Osteoblast (primary cell): ENCODE results near the gene PI4KA. TPM values are rescaled to one million over a fixed set of nuclear protein-coding genes. Genes with fewer than 3 reads are reported as not detected.
"Not testable (repeated sequence)": the region's sequence is repeated elsewhere in the genome, so short reads cannot be mapped to it uniquely, and the experiment has no call there.

Experiments used
- DNase-seq: peaks from one replicate; pipeline ENCODE4 v3.0.0; 2011; ENCODE audit warnings: low spot score, mixed read lengths; ENCODE audit not compliant: insufficient read length; ENCODE audit errors: missing footprints
- H2AFZ ChIP-seq: 2 replicates; pipeline ENCODE4 v1.6.0; 2011; ENCODE audit warnings: mild to moderate bottlenecking, low read length
- H3K27ac ChIP-seq: 2 replicates; pipeline ENCODE4 v1.5.1; 2011; ENCODE audit warnings: mild to moderate bottlenecking, low read depth, low read length, moderate library complexity
- H3K27me3 ChIP-seq: 2 replicates; pipeline ENCODE4 v1.6.0; 2012; ENCODE audit warnings: mild to moderate bottlenecking, control low read depth, inconsistent platforms, low read length, moderate library complexity; ENCODE audit not compliant: insufficient read depth
- H3K36me3 ChIP-seq: 2 replicates; pipeline ENCODE4 v1.5.1; 2011; ENCODE audit warnings: mild to moderate bottlenecking, low read length, control low read depth, moderate library complexity; ENCODE audit not compliant: insufficient read depth
- H3K4me1 ChIP-seq: 2 replicates; pipeline ENCODE4 v1.5.1; 2011; ENCODE audit warnings: mild to moderate bottlenecking, low read length, control low read depth, moderate library complexity; ENCODE audit not compliant: insufficient read depth
- H3K4me2 ChIP-seq: 2 replicates; pipeline ENCODE4 v1.6.0; 2011; ENCODE audit warnings: mild to moderate bottlenecking, low read length; ENCODE audit not compliant: insufficient read depth
- H3K4me3 ChIP-seq: fragments of 200-600 bp; sonication (generic); 3 replicates; pipeline ENCODE4 v1.5.1; 2012; ENCODE audit warnings: mild to moderate bottlenecking, low read length, inconsistent platforms; ENCODE audit not compliant: insufficient read depth
- H3K79me2 ChIP-seq: 2 replicates; pipeline ENCODE4 v1.6.0; 2012; ENCODE audit warnings: mild to moderate bottlenecking, low read length, control low read depth, inconsistent platforms; ENCODE audit not compliant: insufficient read depth
- H3K9me3 ChIP-seq: 2 replicates; pipeline ENCODE4 v1.5.1; 2011; ENCODE audit warnings: low read depth, low read length, control low read depth
- H4K20me1 ChIP-seq: 2 replicates; pipeline ENCODE4 v1.6.0; 2012; ENCODE audit warnings: mild to moderate bottlenecking, low read length, control low read depth; ENCODE audit not compliant: insufficient read depth
- total RNA-seq: library from RNA; depleted of rRNA; stranded (reverse); fragments of >200 nt; gene quantifications from 2 replicates; pipeline ENCODE4 v1.2.3, GENCODE V29; 2012
- TF ChIP-seq, protein P1 (sequence below): IDR thresholded peaks from 2 replicates; pipeline ENCODE4 v1.5.1; 2011; ENCODE audit warnings: mild to moderate bottlenecking, low read depth, low read length, moderate library complexity; ENCODE audit errors: extremely low read depth

PI4KA gene
- total RNA-seq, 1 donor: 61.9 TPM

DNA sequence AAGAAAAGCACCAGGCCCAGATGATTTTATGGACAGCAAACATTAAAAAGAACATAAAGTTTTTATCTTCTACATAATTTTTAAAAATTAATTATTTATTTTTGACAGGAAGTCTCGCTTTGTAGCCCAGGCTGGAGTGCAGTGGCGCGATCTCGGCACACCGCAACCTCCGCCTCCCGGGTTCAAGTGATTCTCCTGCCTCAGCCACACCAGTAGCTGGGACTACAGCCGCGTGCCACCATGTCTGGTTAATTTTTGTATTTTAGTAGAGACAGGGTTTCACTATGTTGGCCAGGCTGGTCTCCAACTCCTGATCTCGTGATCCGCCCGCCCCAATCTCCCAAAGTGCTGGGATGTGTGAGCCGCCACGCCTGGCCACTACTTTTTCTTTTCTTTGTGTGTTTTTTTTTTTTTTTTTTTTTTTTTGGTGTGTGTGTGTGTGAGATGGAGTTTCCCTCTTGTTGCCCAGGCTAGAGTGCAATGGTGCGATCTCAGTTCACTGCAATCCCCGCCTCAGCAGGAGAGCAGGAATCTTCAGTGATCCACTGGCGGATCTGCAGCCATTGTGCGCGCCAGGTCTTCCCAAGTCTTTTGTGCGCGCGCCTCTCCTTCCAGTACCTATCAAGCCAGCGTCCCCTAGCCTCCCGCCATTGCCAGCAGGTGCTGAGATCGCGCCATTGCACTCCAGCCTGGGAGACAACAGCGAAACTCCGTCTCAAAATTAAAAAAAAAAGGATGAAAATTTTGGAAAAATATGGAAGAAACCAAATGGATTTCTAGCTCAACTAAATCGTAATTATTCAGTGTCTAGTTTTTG, 171.0 kb downstream of the PI4KA start:
- H4K20me1 ChIP-seq, H3K27ac ChIP-seq, H2AFZ ChIP-seq, H3K9me3 ChIP-seq, H3K4me3 ChIP-seq, H3K4me2 ChIP-seq, H3K27me3 ChIP-seq, H3K4me1 ChIP-seq, DNase-seq, H3K36me3 ChIP-seq, H3K79me2 ChIP-seq: not testable (repeated sequence)

DNA sequence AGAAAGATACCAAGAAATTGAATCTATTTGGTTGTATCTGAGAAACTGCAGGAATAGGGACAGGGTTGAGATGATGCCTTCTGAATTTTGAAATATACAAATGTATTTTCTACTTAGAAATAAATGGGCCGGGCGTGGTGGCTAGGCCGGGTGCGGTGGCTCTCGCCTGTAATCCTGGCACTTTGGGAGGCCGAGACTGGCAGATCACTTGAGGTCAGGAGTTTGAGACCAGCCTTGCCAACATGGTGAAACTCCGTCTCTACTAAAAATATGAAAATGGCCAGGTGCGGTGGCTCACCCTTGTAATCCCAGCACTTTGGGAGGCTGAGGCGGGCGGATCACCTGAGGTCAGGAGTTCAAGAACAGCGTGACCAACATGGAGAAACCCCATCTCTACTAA, 172.8 kb downstream of the PI4KA start:
- not testable (repeated sequence) for H4K20me1 ChIP-seq, H3K4me1 ChIP-seq, H3K79me2 ChIP-seq, H3K9me3 ChIP-seq, H3K27ac ChIP-seq, H3K4me3 ChIP-seq, H2AFZ ChIP-seq, DNase-seq, H3K4me2 ChIP-seq, H3K27me3 ChIP-seq, H3K36me3 ChIP-seq

DNA sequence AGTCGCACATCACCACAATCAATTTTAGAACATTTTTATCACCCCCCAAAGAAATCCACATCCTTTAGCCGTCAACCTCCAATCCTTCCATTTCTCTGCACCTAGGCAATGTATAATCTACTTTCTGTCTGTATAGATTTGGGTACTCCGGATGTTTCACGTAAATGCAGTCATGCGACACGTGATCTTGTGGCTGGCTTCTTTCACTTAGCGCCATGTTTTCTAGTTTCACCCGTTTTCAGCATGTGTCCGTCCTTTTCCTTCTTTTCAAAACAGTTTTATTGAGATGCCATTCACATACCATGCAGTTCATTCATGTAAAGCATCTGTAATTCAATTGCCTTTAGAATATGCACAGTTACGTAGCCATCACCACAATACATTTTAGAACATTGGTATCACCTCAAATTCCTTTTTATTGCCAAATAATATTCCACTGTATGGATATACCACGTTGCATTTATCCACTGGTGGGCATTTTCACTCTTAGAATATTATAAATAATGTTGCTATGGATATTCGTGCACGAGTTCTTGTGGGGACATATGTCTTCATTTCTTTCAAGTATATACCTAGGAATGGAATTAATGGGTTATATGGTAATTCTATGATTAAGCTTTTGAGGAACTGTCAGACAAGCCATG, 179.7 kb downstream of the PI4KA start:
- not testable (repeated sequence) for H3K27ac ChIP-seq, H2AFZ ChIP-seq, DNase-seq, H3K9me3 ChIP-seq, H3K4me1 ChIP-seq, H3K4me2 ChIP-seq, H3K36me3 ChIP-seq, H4K20me1 ChIP-seq, H3K4me3 ChIP-seq, H3K79me2 ChIP-seq
- H3K27me3 ChIP-seq: peaks cover 25% of the 10 kb centered on the region

DNA sequence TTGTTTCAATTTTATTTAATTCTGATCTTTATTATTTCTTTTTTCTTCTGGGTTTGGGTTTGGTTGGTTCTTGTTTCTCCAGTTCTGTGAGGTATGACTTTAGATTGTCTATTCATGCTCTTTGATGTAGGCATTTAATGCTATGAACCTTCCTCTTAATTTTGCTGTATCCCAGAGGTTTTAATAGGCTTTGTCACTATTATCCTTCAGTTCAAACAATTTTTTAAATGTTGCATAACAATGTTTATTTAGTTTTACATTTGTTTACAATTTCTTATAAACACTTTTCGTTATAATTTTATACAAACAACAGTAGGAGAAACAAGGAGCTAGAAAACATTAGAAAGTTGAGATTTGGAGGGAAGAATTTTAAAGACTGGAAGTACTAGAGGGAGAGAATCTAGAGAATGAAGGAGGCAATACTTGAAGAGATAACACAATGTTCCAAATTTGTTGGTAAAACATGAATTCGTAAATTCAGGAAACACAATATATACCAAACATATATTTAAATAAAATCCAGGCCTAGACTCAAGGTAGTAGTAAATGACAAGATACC, 180.8 kb downstream of the PI4KA start:
- H2AFZ ChIP-seq: no peak overlapping the region
- no peak overlapping the region for H3K4me3 ChIP-seq
- H3K4me1 ChIP-seq: no peaks in the 10 kb centered on the region
- TF ChIP-seq, protein P1, sequence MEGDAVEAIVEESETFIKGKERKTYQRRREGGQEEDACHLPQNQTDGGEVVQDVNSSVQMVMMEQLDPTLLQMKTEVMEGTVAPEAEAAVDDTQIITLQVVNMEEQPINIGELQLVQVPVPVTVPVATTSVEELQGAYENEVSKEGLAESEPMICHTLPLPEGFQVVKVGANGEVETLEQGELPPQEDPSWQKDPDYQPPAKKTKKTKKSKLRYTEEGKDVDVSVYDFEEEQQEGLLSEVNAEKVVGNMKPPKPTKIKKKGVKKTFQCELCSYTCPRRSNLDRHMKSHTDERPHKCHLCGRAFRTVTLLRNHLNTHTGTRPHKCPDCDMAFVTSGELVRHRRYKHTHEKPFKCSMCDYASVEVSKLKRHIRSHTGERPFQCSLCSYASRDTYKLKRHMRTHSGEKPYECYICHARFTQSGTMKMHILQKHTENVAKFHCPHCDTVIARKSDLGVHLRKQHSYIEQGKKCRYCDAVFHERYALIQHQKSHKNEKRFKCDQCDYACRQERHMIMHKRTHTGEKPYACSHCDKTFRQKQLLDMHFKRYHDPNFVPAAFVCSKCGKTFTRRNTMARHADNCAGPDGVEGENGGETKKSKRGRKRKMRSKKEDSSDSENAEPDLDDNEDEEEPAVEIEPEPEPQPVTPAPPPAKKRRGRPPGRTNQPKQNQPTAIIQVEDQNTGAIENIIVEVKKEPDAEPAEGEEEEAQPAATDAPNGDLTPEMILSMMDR: no peak
- H3K36me3 ChIP-seq: no peaks in the 10 kb centered on the region
- DNase-seq: no peak
- no peak overlapping the region for H3K4me2 ChIP-seq
- H4K20me1 ChIP-seq: no peaks in the 10 kb centered on the region
- H3K79me2 ChIP-seq: no peaks in the 10 kb centered on the region
- H3K27ac ChIP-seq: no peak overlapping the region
- H3K9me3 ChIP-seq: no peaks in the 10 kb centered on the region
- peaks cover 35% of the 10 kb centered on the region for H3K27me3 ChIP-seq

DNA sequence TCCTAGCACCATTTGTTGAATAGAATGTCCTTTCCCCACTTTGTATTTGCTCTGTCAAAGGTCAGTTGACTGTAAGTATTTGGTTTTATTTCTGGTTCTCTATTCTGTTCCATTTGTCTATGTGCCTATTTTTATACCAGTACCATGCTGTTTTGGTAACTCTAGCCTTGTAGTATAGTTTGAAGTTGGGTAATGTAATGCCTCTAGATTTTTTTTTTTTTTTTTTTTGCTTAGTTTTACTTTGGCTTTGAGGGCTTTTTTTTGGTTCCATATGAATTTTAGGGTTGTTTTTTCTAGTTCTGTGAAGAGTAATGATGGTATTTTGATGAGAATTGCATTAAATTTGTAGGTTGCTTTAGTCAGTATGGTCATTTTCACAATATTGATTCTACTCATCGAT, 183.0 kb downstream of the PI4KA start:
- H3K4me1 ChIP-seq, H3K27ac ChIP-seq, H3K9me3 ChIP-seq, DNase-seq, H3K4me3 ChIP-seq, H3K4me2 ChIP-seq, H2AFZ ChIP-seq, H3K36me3 ChIP-seq, H3K79me2 ChIP-seq, H4K20me1 ChIP-seq: not testable (repeated sequence)
- H3K27me3 ChIP-seq: peaks cover 51% of the 10 kb centered on the region
